Posterior cingulate gyrus (tissue), 11 donors: ENCODE results near the gene GREB1.

ENCODE experiments used
- DNase-seq, 10 donors: peaks; one replicate each; pipeline versions ENCODE4 v3.0.0 to v3.0.0-alpha.2; 2020 to 2021; ENCODE audit warnings: mixed read lengths in 3 of 10
- intact Hi-C: fragments of 100-400 bp; cut with DNase I; formaldehyde crosslinking; loops from one replicate; pipeline ENCODE4 v1.15.1; 2023

Gene GREB1

DNA sequence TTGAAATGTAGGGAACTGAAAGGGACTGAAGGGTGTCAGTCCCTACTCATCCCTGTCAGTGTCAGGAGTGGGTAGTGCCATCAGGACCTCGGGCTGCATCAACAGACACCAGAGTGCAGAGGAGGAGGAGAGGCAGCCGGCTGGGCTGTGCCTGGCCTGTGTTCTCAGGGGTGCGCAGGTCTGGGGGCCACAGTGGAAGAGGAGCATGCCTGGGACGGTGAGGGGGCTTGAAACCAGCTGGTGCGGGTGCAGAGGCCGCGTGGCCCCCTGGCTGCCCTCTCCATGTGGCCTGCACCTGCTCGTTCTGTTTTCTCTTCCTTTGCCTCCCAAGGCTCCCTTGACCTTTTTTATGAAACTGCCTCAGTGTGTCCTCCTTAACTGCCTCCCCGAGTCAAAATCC, 94.8 kb downstream of the GREB1 start:
- DNase-seq = no peak
- intact Hi-C loops = no loop called here

DNA sequence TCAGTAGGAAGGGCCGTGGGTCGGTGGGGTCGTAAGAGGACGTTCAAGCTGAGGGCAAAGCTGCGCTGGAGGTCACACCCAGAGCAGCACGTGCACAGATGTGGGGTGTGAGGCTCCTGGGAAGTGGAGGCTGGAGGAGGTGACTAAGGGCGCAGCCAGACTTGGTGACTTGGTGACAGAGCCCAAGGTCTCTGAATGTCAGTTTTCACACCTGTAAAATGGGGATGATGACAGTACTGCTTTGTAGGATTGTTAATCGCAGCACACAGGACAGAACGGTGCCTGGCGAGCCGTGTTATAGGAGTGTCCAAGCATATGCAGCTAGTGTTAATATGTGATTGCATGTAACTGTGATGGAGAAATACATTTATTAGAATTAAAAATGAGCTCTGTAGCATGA, 95.4 kb downstream of the GREB1 start:
- intact Hi-C loops = no loop called here
- DNase-seq = no peak

DNA sequence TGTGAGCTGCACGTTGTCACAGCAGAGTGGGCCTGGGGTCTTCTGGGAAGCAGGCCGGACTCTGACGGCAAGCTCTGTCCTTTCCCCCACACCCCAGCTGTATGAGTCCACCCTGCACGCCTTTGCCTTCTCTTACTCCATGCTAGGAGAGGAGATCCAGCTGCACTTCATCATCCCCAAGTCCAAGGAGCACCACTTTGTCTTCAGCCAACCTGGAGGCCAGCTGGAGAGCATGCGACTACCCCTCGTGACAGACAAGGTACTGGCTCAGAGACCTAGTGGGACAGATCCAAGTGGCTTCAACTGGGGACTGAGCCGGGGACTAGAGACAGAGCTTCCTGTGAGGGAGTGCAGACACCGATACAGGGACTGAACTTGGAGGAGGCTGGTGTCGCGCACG, 96.0 kb downstream of the GREB1 start:
- no peak for DNase-seq
- intact Hi-C loops = no loop called here

DNA sequence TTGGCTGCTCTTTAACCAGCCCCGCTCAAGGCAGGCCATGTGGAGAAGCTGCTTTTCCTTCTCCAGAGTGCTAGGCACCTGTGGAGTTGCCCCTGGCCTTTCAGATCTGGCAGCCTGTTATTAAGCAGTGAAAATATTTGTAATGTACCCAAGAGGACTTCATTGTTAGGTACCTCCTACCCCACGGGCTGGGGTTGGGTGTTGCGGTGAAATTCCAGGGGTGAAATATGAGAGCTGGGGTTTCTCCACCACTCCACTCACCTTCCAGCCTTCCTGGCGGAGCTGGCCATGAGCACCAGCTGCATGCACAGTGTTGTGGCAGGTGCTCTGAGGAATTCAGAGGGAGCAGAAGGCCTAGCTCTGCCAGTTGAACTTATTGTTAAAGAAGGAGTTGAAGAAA, 97.0 kb downstream of the GREB1 start:
- intact Hi-C loops = no loop called here
- DNase-seq = no peak

DNA sequence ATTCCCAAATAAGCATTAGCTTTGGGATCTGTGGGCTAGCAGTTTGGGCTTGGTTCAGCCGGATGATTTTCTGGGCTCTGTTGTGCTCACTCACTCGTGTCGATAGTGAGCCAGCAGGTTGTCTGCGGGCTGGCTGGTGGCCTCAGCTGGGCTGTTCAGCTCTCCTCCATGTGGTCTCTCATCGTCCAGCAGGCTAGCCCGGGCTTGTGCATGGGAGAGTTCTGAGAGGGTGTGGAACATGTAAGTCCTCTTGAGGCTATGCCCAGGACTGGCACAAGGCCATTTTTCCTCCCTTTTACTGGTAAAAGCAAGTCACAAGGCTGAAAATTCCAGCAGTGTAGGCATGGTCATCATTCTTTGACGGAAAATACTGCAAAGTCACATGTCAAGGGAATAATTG, 97.6 kb downstream of the GREB1 start:
- intact Hi-C loops = no loop called here

DNA sequence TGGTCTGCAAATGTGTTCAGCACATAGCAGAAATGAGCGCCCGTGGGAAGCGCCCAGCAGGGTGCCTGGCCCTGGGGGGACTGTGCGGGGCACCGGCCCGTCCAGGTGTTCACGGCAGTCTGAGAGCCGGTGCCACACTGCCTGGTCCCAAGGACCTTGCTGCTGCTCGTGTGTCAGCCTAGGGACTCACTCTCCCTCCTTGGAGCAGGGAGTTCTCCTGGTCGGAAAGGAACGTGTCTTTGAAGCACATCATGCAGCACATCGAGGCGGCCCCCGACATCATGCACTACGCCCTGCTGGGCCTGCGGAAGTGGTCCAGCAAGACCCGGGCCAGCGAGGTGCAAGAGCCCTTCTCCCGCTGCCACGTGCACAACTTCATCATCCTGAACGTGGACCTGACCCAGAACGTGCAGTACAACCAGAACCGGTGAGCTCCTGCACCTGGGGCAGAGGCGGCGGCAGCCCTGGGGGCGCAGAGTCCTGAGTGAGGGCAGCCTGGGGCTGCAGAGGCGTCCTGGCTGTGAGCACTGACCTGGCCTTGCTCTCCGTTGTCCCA, 100.2 kb downstream of the GREB1 start:
- intact Hi-C loops = no loop called here

More for the DNA sequence above, 97.6 kb downstream of the GREB1 start:
- no peak for DNase-seq

DNA sequence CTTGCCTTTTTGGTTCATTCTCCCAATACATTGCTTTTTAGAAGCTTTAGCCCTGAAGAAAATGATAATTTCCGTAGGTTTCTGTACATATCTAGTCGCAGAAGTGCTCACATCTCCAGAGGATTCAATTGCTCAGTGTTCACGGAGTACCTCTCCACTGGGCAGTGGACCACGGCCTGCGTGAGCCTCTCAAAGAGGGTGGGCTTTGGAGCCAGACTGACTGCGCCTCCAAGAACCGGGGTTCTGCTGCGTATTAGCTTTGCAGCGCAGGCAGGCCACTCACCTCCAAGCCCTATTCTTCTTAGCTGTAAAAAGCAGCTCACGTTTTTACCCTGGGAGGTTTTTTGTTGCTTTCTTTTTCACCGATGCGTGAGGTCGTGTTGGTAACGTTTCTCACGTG, 100.7 kb downstream of the GREB1 start:
- intact Hi-C loops = no loop called here
- no peak for DNase-seq

More for the DNA sequence above, 100.2 kb downstream of the GREB1 start:
- DNase-seq = no peak

DNA sequence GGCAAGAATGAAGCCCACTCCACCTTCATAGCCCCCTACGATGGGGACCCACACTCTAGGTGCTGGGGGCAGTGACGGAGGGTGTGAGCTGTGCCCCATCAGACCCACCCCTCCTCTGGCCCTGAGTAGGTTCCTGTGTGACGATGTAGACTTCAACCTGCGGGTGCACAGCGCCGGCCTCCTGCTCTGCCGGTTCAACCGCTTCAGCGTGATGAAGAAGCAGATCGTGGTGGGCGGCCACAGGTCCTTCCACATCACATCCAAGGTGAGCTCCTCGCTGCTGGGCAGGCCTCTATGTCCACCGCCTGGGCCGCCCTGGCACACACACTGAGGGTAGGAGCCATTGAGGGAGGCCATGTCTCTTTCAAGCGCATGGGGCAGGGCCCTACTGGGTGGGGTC, 101.3 kb downstream of the GREB1 start:
- intact Hi-C loops = no loop called here
- no peak for DNase-seq

DNA sequence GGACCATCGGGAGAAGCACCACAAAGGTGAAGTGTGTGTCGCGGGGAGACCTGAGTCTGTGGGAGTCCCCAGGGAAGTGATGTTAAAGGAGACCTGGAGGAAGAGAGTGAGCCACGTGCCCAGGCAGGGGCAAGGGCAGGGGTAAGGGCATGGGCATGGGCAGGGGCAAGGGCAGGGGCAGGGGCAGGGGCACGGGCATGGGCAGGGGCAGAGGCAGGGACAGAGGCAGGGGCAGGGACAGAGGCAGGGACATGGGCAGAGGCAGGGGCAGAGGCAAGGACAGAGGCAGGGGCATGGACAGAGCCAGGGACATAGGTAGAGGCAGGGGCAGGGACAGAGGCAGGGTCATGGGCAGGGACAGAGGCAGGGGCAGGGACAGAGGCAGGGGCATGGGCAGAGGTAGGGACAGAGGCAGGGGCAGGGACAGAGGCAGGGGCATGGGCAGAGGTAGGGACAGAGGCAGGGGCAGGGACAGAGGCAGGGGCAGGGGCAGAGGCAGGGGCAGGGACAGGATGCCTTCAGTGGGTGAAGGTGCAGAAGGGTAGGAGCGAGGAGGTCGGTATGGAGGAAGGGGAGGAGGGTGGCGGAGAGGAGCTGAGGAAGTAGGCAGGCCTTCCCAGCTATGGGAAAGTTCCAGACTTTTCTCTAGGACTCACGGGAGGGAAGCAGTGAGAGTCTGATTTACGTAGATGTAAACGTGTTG, 102.9 kb downstream of the GREB1 start:
- intact Hi-C loops = no loop called here
- DNase-seq = peak in 1 of 10 donors; percentile 43

DNA sequence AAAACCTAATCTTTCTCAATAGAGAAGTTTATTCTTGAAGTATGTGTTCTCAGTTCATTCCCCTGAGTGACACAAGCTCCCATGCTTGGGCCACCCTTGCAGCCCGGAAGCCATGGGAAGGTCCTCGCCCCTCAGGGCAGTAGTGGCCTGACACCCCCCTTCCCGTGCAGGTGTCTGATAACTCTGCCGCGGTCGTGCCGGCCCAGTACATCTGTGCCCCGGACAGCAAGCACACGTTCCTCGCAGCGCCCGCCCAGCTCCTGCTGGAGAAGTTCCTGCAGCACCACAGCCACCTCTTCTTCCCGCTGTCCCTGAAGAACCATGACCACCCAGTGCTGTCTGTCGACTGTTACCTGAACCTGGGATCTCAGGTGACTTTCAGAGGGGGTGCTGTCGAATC, 103.7 kb downstream of the GREB1 start:
- DNase-seq = peak in 1 of 10 donors; percentile 61
- intact Hi-C loops = no loop called here

DNA sequence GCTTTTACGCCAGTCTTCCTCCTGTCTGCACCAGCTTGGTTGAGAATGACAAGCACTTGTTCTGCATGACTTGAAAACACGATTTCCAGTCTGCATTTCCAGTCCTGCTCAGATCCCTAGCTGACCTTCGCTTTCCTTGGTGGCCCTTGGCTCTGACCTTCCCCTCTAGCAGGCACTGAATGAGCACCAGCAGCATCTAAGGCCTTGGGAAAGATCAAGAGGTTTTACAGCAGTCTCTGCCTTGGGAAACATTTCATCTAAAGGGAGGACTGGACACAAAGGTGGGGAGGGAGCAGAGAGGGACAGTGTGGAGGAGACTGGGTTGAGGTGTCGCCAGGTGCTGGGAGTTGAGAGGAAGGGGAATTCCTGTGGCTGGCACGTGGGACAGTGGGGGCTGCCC, 105.7 kb downstream of the GREB1 start:
- peak in 1 of 10 donors; percentile 4 for DNase-seq
- intact Hi-C loops = no loop called here

DNA sequence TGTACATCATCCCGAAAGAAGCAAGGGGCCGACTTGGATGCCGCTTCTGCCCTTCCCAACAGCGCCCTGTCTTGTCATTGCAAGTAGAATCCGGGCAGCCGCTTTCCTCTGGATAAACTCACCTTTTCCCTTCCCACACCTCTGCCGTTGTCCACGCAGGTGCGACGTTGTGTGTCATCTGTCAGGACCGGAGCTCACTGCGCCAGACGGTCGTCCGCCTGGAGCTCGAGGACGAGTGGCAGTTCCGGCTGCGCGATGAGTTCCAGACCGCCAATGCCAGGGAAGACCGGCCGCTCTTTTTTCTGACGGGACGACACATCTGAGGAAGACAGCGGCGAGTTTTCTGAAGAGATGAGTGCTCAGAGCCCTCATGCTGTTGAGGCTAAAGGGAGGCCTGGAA, 106.3 kb downstream of the GREB1 start:
- DNase-seq = peak in 1 of 10 donors; percentile 75
- intact Hi-C loops = no loop called here

DNA sequence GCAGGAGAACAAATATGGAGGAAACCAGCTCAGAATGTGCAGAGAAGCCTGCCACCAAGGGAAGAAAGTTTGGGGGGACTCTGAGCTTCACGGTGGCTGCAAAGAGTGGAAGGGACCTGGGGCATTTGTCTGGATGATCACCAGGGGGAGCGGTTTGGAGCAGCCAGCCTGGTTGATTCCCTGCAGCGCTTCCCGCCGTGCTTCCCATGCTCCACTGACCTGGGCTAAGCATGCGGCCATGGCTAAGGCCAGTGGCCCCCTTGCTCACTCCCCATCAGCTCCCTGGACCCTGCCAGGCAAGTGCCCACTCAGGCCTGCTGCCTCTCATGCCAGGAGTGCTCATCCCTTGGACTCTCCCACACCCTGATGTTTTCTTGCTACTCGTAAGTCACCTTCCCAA, 109.1 kb downstream of the GREB1 start:
- intact Hi-C loops = no loop called here
- DNase-seq = peak in 1 of 10 donors; percentile 19

DNA sequence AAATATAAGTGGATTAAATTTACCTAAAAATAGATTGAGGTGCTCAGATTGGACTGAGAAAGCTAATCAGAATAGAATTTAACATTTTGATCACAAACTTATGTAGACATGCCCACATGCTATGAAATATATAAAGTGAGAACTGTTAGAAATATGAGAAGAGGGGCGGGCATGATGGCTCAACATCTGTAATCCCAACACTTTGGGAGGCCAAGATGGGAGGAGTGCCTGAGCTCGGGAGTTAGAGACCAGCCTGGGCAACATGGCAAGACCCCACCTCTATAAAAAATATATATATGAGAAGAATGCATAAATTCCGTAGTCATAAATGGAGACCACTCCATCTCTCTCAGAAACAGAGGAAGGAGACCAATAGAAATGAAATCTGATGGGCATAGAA, 110.4 kb downstream of the GREB1 start:
- intact Hi-C loops = no loop called here
- DNase-seq = peak in 1 of 10 donors; percentile 2

DNA sequence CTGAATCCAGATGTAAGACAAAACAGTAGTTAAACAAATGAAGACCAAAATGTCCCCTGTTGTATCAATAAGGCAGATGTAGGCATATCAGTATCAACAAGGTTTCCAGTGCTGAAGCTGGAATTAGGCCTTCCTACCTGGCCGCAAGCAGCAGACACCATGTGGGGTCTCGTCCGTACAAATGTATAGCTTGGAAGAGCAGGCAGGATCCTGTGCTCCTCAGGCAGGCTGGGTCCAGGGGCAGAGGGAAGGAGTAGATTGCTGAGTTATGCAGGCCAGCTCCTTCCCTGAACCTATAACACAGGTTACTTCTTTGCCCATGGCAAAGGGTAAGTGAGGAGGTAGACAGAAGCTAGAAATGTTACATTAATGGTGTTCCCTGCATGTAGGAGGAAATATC, 112.7 kb downstream of the GREB1 start:
- intact Hi-C loops = no loop called here
- peak in 1 of 10 donors; percentile 46 for DNase-seq

DNA sequence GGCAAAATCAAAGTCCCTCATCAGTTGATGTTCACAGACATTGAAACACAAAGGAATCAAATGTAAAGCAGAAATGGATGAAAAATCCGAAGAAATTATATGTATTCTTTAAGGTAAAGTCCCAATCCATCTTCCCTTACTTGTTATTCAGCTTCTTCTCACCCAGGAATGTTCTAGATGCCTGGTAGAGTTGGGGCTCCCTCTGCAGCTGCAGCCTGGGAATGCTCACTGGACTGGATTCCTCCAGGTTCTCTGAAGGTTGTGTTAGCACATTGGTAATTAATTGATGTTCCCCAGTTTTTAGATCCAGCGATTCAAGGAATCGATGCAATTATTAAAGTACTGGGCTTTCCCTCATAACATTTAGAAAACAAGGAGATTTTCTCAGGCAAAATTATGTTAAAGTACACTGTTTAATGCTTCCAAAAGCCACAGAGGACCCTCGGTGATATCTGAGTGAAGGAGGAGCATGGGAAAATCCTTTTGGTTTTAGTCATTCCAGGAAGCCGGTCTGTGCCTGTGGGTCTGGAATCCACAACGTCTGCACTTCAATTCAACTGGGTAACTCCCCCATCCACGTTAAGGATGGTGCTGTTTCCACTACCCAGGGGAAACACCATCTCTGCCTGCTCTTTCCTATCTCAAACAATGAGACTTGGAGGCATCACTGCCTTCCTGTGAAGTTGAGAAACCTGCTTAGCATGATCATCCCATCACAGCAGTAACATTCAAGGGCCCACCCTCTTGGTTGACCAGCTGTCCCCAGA, 114.2 kb downstream of the GREB1 start:
- no peak for DNase-seq
- intact Hi-C loops = no loop called here

DNA sequence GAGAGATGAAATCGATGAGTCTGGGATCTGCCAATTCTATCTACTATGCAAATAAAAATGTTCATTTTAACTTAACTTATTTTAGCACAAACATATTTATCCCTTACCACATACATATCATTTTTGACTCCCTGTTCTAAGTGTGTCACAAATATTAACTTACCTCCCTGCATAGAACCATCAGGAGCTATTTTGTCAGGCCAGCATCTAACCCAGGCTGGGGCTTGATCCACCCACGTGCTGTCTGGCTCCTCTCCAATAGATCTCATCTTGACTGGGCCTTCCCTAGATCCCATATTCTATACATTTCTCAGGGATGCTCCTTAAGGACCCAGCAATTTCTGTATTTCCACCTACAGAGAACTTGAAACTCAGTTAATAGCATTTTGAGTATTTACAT, 115.2 kb downstream of the GREB1 start:
- intact Hi-C loops = no loop called here
- DNase-seq = no peak

DNA sequence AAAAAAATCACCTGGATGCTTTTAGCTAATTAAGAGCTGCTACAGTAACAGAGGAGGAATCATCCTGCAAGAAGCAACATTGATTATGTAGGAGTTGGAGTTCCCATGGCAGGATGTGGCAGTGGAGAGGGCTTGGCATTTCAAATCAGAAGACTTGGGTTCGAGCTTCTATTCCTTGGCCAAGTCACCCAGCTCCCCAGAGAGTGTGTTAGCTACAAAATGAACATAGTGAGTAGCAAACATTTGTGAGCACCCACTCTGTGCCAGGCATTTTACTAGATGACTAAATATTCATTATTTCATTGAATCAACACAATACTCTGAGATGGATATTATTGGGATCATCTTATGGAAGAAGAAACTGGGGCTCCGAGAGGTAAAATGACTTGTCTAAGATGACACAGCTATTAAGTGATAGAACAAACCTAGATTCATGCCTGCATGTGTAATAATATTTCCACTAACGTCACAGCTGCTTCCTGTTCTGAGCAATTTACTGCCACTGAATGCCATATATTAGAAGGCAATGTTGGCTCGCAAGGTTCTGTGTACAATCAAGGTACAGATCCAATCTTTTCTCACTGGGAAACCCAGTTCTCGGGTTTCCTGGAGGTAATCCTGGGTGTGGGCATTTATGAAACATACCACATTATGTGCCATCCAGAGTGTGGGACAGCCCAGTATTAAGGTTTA, 118.2 kb downstream of the GREB1 start:
- DNase-seq = no peak
- intact Hi-C loops = no loop called here

DNA sequence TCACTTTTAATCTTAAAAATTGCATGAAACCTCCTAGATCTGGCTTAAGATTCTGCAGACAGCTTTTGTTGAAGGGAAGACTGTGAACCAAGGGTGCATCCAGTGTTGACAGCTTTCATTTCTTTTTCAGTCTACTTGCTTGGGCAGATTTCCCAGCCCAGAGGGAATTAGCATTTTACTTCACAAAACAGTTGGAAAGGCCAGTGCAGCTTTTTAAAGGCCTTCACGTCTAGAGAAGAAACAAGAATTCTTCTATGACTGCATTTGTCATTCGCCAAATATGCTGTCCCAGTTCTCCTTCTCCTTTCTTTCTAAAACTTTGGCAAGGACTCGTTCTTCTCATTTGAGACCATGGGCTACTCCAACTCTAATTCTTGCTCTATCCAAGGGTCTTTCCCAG, 118.7 kb downstream of the GREB1 start:
- DNase-seq = no peak
- intact Hi-C loops = no loop called here

DNA sequence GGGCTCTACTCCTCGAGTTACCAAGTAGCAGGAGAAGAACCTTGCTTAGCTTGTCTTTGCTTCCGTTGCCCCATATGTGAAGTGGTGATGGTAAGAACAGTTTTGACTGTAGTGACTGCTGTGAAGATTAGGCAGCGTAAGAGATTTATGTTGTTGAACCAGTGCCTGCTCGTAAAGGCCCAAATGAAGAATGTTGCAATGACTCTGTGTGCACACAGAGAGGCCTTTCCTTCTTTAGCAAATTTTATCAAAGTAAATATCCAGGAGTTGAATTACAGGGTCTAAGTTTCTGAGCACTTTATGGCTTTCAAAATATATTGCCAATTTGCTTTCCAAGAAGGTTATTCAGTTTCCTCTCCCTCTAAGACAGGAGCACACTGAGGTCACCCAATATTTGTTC, 121.7 kb downstream of the GREB1 start:
- no peak for DNase-seq
- intact Hi-C loops = no loop called here

DNA sequence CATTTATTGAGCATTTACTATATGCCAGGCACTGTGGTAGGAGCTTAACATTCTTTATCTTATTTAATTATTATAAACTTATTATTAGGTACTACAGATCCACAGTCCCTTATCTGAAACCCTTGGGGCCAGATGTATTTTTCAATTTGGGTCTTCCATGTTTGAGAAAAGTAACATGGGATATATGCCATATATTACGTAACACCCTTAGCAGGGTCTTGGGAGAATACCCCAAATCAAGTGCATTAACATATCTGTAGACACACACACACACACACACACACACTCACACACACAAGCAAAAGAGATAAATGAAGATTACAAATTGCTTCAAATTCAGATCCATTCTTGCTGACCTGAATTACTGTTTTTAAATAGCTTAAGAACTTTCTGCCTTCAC, 122.4 kb downstream of the GREB1 start:
- DNase-seq = no peak
- intact Hi-C loops = no loop called here
